Gastroesophageal sphincter (tissue), 4 donors: ENCODE measurements around the gene COX14. TPM values are rescaled to one million over a fixed set of nuclear protein-coding genes. Genes with fewer than 3 reads are reported as not detected.

Experiments used
- ATAC-seq: fragments of 150-250 bp; one replicate; pipeline ENCODE4 v1.9.1; 2016; ENCODE audit warnings: mild to moderate bottlenecking, moderate library complexity
- H3K27ac ChIP-seq, 4 donors: fragments of 200-600 bp; sonication (generic) in 3 of 4; 1 replicate in 3 of 4; 2 replicates in 1 of 4; pipeline ENCODE4 v1.5.1; 2016 to 2019
- H3K27me3 ChIP-seq: fragments of 200-600 bp; sonication (generic); one replicate; pipeline ENCODE4 v1.5.1; 2019
- H3K36me3 ChIP-seq, 2 donors: fragments of 200-600 bp; sonication (generic); one replicate each; pipeline ENCODE4 v1.5.1; 2019; ENCODE audit warnings: control low read depth in 1 of 2
- H3K4me1 ChIP-seq, 3 donors: fragments of 200-600 bp; sonication (generic); 1 replicate in 2 of 3; 2 replicates in 1 of 3; pipeline ENCODE4 v1.5.1; 2016 to 2019; ENCODE audit warnings: control low read depth in 2 of 3
- H3K4me3 ChIP-seq, 2 donors: fragments of 200-600 bp; sonication (generic); one replicate each; pipeline ENCODE4 v1.5.1; 2019; ENCODE audit warnings: mild to moderate bottlenecking in 1 of 2, moderate library complexity in 1 of 2
- H3K9me3 ChIP-seq, 3 donors: fragments of 200-600 bp; sonication (generic); one replicate each; pipeline ENCODE4 v1.5.1; 2017 to 2019; ENCODE audit warnings: control low read depth in 2 of 3
- EP300 ChIP-seq: sonication (generic); formaldehyde crosslinking; IDR thresholded peaks from one replicate; pipeline ENCODE4 v1.6.1; 2017; ENCODE audit warnings: antibody characterized with exemption, mild to moderate bottlenecking
- POLR2A ChIP-seq, 2 donors: fragments of 450-650 bp; IDR thresholded peaks; one replicate each; pipeline ENCODE4 v1.6.1; 2017; ENCODE audit warnings: antibody characterized with exemption in 2 of 2, mild to moderate bottlenecking in 2 of 2, moderate library complexity in 1 of 2
- POLR2AphosphoS5 ChIP-seq: sonication (generic); formaldehyde crosslinking; IDR thresholded peaks from one replicate; pipeline ENCODE4 v1.6.1; 2017; ENCODE audit warnings: antibody characterized with exemption
- WGBS, 2 donors: methylation state at CpG; one replicate each; pipeline ENCODE4 v1.1.5; 2018; ENCODE audit warnings: low coverage in 1 of 2; 5-methylcytosine and 5-hydroxymethylcytosine counted together
- total RNA-seq, 4 donors: library from RNA; depleted of rRNA; stranded (reverse); fragments of >200 nt; gene quantifications; one replicate each; pipeline ENCODE4 v1.1.0, GENCODE V29; 2016
- TF ChIP-seq, protein P1 (sequence below), 4 experiments: fragments of 200-600 bp in 2 of 4; fragments of 450-650 bp in 2 of 4; sonication (generic) in 1 of 4; IDR thresholded peaks; one replicate each; pipeline ENCODE4 v1.5.1; 2017 to 2019; ENCODE audit warnings: antibody characterized with exemption in 4 of 4, mild to moderate bottlenecking in 2 of 4, moderate library complexity in 2 of 4

COX14 gene
- total RNA-seq, 4 donors from 2014 or later: 66.1 to 111 (median 81.0) TPM

DNA sequence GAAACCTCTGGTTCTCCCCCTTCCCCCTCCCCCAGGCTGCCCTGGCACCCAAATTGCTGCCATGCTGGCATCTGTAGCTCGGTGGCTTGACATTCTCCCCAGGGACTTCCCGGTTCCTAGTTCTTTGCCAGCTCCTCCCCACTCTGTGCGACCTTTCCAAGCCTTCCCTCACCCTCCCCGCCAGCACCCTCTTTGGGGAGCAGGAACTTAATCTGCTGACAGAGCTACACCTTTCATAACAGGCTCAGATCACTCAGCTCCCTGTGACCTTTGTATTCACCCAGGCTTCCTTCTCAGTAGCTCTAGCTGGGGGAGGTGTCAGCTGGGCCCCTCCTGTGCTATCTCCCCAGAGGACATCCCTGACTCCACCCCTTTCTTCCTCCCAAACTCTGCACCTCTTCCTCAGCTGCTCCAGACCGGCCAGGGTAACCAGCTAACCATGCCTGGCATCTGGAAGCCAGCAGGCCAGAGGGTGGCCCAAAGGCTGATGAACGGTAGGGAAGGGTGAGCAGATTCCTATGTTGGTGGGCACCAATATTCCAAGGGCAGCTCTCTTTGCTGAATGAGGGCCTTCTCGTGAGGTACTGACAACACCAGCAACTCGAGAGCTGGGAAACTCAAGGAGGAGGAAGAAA is 1.8 kb upstream of the COX14 start:
- H3K9me3 ChIP-seq: no peaks in the 10 kb centered on the region
- H3K27ac ChIP-seq: peak overlapping the region; percentile 54 to 89 (median 86)
- 28 to 49% methylated on average over 4 of the region's 8 CpGs for WGBS, 2 donors
- no peaks in the 10 kb centered on the region for H3K27me3 ChIP-seq
- TF ChIP-seq POLR2A (IDR thresholded peaks at IDR 0.05): no peak
- TF ChIP-seq POLR2AphosphoS5: peak; percentile 46
- no peak for TF ChIP-seq EP300
- H3K4me1 ChIP-seq: peaks cover 0 to 54% (median 26%) of the 10 kb centered on the region in 3 donors
- H3K4me3 ChIP-seq: no peak overlapping the region
- ATAC-seq: no peak
- H3K36me3 ChIP-seq: peaks cover 0 to 6% of the 10 kb centered on the region in 2 donors

DNA sequence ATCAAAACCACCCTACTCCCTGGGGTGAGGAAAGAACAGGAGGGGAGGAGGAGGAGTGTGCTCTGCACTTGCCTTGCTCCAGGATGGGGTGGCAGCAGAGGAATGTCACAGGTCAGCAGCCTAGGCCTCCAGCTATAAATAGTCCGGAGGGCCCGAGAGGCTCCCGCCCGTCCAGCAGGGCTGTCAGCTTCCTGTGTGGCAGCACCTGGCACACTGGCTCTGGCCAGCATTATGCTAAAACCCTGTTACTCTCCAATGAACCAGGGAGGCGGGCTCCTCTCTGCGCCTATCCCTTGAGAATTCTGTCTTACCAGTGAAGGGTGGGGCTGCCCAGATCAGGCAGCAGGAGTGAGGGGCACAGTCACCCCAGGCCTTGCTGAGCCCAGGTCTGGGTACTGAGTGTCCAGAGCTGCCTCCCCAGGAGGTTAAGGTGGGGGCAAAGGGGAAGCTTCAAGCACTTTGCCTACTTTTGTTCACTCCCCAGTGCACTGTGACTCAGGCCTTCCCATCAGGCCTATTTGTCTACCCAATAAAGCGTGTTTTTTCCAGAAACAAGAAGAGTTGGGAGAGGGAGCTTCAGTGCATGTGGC is 1.2 kb upstream of the COX14 start:
- TF ChIP-seq POLR2A (IDR thresholded peaks at IDR 0.05): no peak
- no peak for TF ChIP-seq EP300
- TF ChIP-seq, protein P1, sequence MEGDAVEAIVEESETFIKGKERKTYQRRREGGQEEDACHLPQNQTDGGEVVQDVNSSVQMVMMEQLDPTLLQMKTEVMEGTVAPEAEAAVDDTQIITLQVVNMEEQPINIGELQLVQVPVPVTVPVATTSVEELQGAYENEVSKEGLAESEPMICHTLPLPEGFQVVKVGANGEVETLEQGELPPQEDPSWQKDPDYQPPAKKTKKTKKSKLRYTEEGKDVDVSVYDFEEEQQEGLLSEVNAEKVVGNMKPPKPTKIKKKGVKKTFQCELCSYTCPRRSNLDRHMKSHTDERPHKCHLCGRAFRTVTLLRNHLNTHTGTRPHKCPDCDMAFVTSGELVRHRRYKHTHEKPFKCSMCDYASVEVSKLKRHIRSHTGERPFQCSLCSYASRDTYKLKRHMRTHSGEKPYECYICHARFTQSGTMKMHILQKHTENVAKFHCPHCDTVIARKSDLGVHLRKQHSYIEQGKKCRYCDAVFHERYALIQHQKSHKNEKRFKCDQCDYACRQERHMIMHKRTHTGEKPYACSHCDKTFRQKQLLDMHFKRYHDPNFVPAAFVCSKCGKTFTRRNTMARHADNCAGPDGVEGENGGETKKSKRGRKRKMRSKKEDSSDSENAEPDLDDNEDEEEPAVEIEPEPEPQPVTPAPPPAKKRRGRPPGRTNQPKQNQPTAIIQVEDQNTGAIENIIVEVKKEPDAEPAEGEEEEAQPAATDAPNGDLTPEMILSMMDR (IDR thresholded peaks at IDR 0.05): no peak
- peak; percentile 5 for TF ChIP-seq POLR2AphosphoS5
- Histone ChIP-seq H3K4me3 (peak overlapping the region in 1 of 2 donors; percentile 73), H3K4me1 (peaks cover 0 to 57% (median 26%) of the 10 kb centered on the region in 3 donors), H3K27me3 (no peaks in the 10 kb centered on the region), H3K27ac (peak overlapping the region; percentile 54 to 89 (median 86)), H3K9me3 (no peaks in the 10 kb centered on the region), H3K36me3 (peaks cover 0 to 12% of the 10 kb centered on the region in 2 donors)
- ATAC-seq: peak; percentile 3
- WGBS, 2 donors: 30 to 33% methylated on average over 1 to 2 of the region's 7 CpGs

DNA sequence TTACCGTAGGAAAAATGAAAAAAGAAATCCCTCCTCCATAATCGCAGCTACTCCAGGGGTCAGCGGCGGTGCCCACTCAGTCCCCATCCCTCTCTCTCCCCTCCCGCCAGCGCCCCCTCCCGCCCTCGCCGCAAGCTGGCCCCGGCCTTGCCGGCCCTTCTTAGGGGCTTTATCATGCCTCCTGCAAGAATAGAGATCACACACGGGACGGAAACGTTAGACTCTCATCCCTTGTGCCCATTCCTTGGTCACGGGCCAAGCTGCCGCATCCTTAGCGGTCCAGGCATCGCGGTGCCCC is 692 bp upstream of the COX14 start:
- WGBS, 2 donors: 0% methylated on average over 4 of the region's 19 CpGs; no CpG with 5 or more reads in 1 of the 2 donors
- peak overlapping the region; percentile 7 to 73 for H3K4me3 ChIP-seq
- no peak for ATAC-seq
- no peaks in the 10 kb centered on the region for H3K9me3 ChIP-seq
- peaks cover 0 to 62% (median 26%) of the 10 kb centered on the region in 3 donors for H3K4me1 ChIP-seq
- H3K36me3 ChIP-seq: peaks cover 0 to 17% of the 10 kb centered on the region in 2 donors
- TF ChIP-seq EP300 (no peak), POLR2AphosphoS5 (no peak), POLR2A (IDR thresholded peaks at IDR 0.05) (no peak)
- TF ChIP-seq, protein P1 (IDR thresholded peaks at IDR 0.05): no peak
- no peaks in the 10 kb centered on the region for H3K27me3 ChIP-seq
- H3K27ac ChIP-seq: peak overlapping the region; percentile 54 to 89 (median 86)

DNA sequence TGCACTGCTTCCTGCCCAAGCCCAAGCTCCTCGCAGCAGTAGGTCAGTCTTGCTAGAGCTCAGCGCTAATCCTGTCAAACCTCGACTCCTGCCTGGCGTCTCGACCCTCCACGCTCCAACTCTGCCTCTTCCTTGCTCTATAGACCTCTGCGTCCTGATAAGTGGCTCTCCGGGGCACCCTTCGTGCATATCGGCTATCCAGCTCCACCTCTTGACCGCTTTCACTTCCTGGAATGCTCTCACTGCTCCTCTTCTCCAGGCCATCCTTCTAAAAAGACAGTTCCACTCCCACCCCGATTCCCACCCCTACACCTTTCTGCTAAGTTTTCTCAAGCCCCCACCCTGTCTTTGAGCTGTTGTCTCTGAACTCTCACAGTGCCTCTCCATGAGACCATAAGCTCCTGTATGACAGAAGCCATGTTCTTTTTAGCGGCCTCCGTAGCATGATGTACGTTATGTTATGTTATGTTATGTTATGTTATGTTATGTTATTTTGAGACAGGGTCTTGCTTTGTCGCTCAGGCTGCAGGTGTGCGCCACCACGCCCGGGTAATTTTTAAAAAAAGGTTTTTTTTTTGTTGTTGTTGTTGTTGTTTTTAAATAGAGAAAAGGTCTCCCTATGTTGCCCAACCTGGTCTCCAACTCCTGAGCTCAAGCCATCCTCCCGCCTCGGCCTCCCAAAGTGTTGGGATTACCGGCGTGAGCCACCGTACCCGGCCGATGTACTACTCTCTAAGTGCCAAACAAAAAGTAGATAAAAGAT is 601 bp downstream of the COX14 start:
- Histone ChIP-seq H3K4me3 (peak overlapping the region; percentile 73 to 75), H3K4me1 (peaks cover 0 to 75% (median 26%) of the 10 kb centered on the region in 3 donors), H3K9me3 (no peaks in the 10 kb centered on the region), H3K27ac (peak overlapping the region; percentile 93 to 100 (median 97)), H3K27me3 (no peaks in the 10 kb centered on the region), H3K36me3 (peaks cover 0 to 23% of the 10 kb centered on the region in 2 donors)
- no peak for ATAC-seq
- TF ChIP-seq, protein P1 (IDR thresholded peaks at IDR 0.05): no peak
- TF ChIP-seq POLR2AphosphoS5 (no peak), POLR2A (IDR thresholded peaks at IDR 0.05) (no peak), EP300 (no peak)
- 9 to 21% methylated on average over 24 to 26 of the region's 26 CpGs for WGBS, 2 donors

DNA sequence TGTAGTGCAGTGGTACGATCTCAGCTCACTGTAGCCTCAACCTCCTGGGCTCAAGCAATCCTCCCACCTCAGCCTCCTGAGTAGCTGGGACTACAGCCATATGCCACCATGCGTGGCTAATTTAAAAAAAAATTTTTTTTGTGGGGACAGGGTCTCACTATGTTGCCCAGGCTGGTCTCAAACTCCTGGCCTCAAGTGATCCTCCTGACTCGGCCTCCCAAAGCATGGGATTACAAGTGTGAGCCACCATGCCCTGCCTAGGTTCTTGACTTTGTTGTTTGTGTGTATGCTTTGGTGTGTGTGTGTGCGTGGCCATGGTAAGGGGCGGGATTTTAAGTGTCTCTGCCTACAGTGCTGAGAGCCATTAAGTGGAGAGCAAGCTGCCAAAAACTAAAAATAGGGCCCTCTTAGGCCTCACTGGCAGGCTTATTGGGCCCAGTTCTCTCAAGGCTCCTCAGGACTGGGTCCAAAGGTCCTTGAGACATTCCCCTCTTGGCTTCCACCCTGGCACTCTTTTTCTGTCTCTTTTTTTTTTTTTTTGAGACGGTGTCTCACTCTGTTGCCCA is 5.1 kb downstream of the COX14 start:
- H3K27me3 ChIP-seq: no peaks in the 10 kb centered on the region
- H3K36me3 ChIP-seq: peaks cover 0 to 63% of the 10 kb centered on the region in 2 donors
- 40 to 55% methylated on average over 1 to 4 of the region's 6 CpGs for WGBS, 2 donors
- TF ChIP-seq POLR2AphosphoS5: no peak
- TF ChIP-seq EP300: no peak
- TF ChIP-seq POLR2A (IDR thresholded peaks at IDR 0.05): no peak
- TF ChIP-seq, protein P1 (IDR thresholded peaks at IDR 0.05): no peak
- peak overlapping the region in 3 of 4 donors; percentile 14 to 41 (median 37) for H3K27ac ChIP-seq
- ATAC-seq: peak; percentile 23
- peaks cover 0 to 66% (median 11%) of the 10 kb centered on the region in 3 donors for H3K4me1 ChIP-seq
- no peaks in the 10 kb centered on the region for H3K9me3 ChIP-seq
- no peak overlapping the region for H3K4me3 ChIP-seq
